Epidermal melanocyte (primary cell): Measurements from ENCODE around the gene LAPTM4A.
"Not testable (repeated sequence)": the region's sequence is repeated elsewhere in the genome, so short reads cannot be mapped to it uniquely, and the experiment has no call there.

Experiments used
- DNase-seq: peaks from one replicate; pipeline ENCODE4 v3.0.0; 2011; ENCODE audit warnings: low spot score; ENCODE audit not compliant: insufficient read length

LAPTM4A gene

GRCh38 chr2:20052229-20052851 is 912 bp upstream of the LAPTM4A start:
- no peak for DNase-seq

- no peak for DNase-seq
Observed at GRCh38 chr2:20050646-20051531, 539 bp downstream of the LAPTM4A start.

GRCh38 chr2:20050104-20050645 is 1.3 kb downstream of the LAPTM4A start:
- DNase-seq: no peak

GRCh38 chr2:20049637-20050036 is 1.8 kb downstream of the LAPTM4A start:
- DNase-seq: no peak

- no peak for DNase-seq
Observed at GRCh38 chr2:20048488-20049448, 2.7 kb downstream of the LAPTM4A start.

GRCh38 chr2:20045712-20046292 is 5.6 kb downstream of the LAPTM4A start:
- not testable (repeated sequence) for DNase-seq

- DNase-seq: no peak
Observed at GRCh38 chr2:20044778-20045177, 6.7 kb downstream of the LAPTM4A start.

- DNase-seq: no peak
Observed at GRCh38 chr2:20042531-20042930, 8.9 kb downstream of the LAPTM4A start.

GRCh38 chr2:20040489-20041172 is 10.8 kb downstream of the LAPTM4A start:
- DNase-seq: no peak

GRCh38 chr2:20037660-20038059 is 13.8 kb downstream of the LAPTM4A start:
- DNase-seq: no peak

GRCh38 chr2:20035955-20036666 is 15.3 kb downstream of the LAPTM4A start:
- DNase-seq: no peak

- DNase-seq: no peak
Observed at GRCh38 chr2:20034821-20035220, 16.6 kb downstream of the LAPTM4A start.

GRCh38 chr2:20034218-20034617 is 17.2 kb downstream of the LAPTM4A start:
- no peak for DNase-seq

GRCh38 chr2:20033322-20033721 is 18.1 kb downstream of the LAPTM4A start:
- no peak for DNase-seq

- DNase-seq: no peak
Observed at GRCh38 chr2:20030224-20030623, 21.2 kb downstream of the LAPTM4A start.

GRCh38 chr2:20027705-20028434 is 23.6 kb downstream of the LAPTM4A start:
- no peak for DNase-seq

- no peak for DNase-seq
Observed at GRCh38 chr2:20027260-20027677, 24.2 kb downstream of the LAPTM4A start.

GRCh38 chr2:20025065-20025786 is 26.2 kb downstream of the LAPTM4A start:
- no peak for DNase-seq
